DND-41 (cell line): Measurements from ENCODE around the gene ATF6B.
"Not testable (repeated sequence)": the region's sequence is repeated elsewhere in the genome, so short reads cannot be mapped to it uniquely, and the experiment has no call there.

Source experiments
- EZH2 ChIP-seq: IDR thresholded peaks from 3 replicates; pipeline ENCODE4 v1.6.1; 2012; ENCODE audit warnings: borderline replicate concordance, low read depth, mild to moderate bottlenecking, moderate library complexity, low read length, inconsistent platforms; ENCODE audit not compliant: severe bottlenecking
- TF ChIP-seq, protein P1 (sequence below): IDR thresholded peaks from 2 replicates; pipeline ENCODE4 v1.5.1; 2012; ENCODE audit warnings: borderline replicate concordance, low read length, moderate library complexity, mild to moderate bottlenecking; ENCODE audit not compliant: poor library complexity, severe bottlenecking; ENCODE audit errors: extremely low read depth

GRCh38 chr6:32100251-32100650 lies 27.8 kb downstream of the ATF6B start:
- TF ChIP-seq, protein P1, sequence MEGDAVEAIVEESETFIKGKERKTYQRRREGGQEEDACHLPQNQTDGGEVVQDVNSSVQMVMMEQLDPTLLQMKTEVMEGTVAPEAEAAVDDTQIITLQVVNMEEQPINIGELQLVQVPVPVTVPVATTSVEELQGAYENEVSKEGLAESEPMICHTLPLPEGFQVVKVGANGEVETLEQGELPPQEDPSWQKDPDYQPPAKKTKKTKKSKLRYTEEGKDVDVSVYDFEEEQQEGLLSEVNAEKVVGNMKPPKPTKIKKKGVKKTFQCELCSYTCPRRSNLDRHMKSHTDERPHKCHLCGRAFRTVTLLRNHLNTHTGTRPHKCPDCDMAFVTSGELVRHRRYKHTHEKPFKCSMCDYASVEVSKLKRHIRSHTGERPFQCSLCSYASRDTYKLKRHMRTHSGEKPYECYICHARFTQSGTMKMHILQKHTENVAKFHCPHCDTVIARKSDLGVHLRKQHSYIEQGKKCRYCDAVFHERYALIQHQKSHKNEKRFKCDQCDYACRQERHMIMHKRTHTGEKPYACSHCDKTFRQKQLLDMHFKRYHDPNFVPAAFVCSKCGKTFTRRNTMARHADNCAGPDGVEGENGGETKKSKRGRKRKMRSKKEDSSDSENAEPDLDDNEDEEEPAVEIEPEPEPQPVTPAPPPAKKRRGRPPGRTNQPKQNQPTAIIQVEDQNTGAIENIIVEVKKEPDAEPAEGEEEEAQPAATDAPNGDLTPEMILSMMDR, result not testable (repeated sequence)
- TF ChIP-seq EZH2, result not testable (repeated sequence)
